ENCODE data around the gene REEP1. TPM values are rescaled to one million over a fixed set of nuclear protein-coding genes. Genes with fewer than 3 reads are reported as not detected.

REEP1 gene
- polyA plus RNA-seq, 2 of the 4 experiments (the other 2 are of a cell fraction): 0.30 to 0.45 TPM

DNA sequence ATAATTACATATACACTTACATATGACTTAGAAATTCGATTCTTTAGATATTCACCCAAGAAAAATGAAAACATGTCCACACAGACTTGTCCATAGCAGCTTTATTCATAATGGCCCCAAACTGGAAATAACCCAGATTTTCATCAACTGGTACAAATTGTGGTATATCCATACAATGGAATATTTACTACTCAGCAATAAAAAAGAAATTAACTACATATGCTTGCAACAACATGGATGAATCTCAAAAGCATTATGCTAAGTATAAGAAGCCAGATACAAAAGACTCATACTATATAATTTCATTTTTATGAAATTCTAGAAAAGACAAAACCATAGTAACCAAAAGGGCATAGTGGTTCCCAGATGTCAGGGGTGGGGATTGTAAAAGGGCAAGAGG, 5.1 kb upstream of the REEP1 start:
- ChIA-PET POLR2A (no interaction called here), CTCF (no interaction called here)
- no peak overlapping the region for H3K27ac ChIP-seq
- H3K4me3 ChIP-seq: no peak overlapping the region
- 0% methylated on average over 1 of the region's 1 CpG for WGBS (ENCODE audit: missing lambda C conversion rate)
- no peak overlapping the region for H3K4me2 ChIP-seq
- no peak for DNase-seq (ENCODE audit: low read depth in 1 of 2, low spot score in 1 of 2)
- peak; percentile 7 for FAIRE-seq
- no peak for ATAC-seq
- H3K4me1 ChIP-seq: peaks cover 18% of the 10 kb centered on the region
- TF ChIP-seq NPAS2 (CRISPR knock-in tag; IDR thresholded peaks at IDR 0.05; ENCODE audit: borderline replicate concordance) (no peak), HDAC2 (IDR thresholded peaks at IDR 0.05) (no peak), NFE2L2 (conservative IDR thresholded peaks at IDR 0.05; ENCODE audit: low read length) (no peak), MAFK (IDR thresholded peaks at IDR 0.05; ENCODE audit: partially characterized antibody) (peak; percentile 55), CHD4 (IDR thresholded peaks at IDR 0.05; ENCODE audit: borderline replicate concordance) (no peak), GATA3 (IDR thresholded peaks at IDR 0.05; ENCODE audit: borderline replicate concordance) (no peak)
- peaks cover 27% of the 10 kb centered on the region for H3K9me3 ChIP-seq

DNA sequence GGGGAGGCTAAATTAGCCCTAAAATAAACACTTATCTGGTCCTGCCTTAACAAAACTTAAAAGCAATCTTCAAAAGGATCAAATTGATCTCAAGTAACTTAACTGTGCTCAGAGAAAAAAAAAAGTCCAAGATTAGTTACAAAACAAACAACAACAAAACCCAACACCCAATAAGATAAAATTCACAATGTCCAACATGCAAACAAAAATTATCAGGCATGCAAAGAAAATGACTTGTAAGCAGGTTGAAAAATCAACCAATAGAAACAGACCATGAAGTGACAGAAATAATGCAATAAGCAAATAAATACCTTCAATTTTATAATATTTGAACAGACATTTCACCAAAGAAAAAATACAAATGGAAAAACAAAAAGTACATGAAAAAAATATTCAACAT, 4.0 kb upstream of the REEP1 start:
- Histone ChIP-seq H3K27ac (no peak overlapping the region), H3K4me1 (peaks cover 20% of the 10 kb centered on the region), H3K9me3 (peaks cover 27% of the 10 kb centered on the region), H3K4me2 (no peak overlapping the region), H3K4me3 (no peak overlapping the region)
- FAIRE-seq (peak; percentile 18), DNase-seq (ENCODE audit: low read depth in 1 of 2, low spot score in 1 of 2) (no peak), ATAC-seq (no peak)
- TF ChIP-seq NPAS2 (CRISPR knock-in tag; IDR thresholded peaks at IDR 0.05; ENCODE audit: borderline replicate concordance) (no peak), POLR2AphosphoS2 (conservative IDR thresholded peaks at IDR 0.05; ENCODE audit: low read length) (no peak), MYC (IDR thresholded peaks at IDR 0.05; ENCODE audit: borderline replicate concordance, low read length) (no peak), CBX2 (IDR thresholded peaks at IDR 0.05; ENCODE audit: borderline replicate concordance, low read depth) (no peak), HDAC2 (IDR thresholded peaks at IDR 0.05) (no peak), RARB (CRISPR knock-in tag; IDR thresholded peaks at IDR 0.05) (no peak), ESRRA (IDR thresholded peaks at IDR 0.05; ENCODE audit: borderline replicate concordance, low read length) (no peak), EHMT2 (IDR thresholded peaks at IDR 0.05; ENCODE audit: low read depth) (no peak), RFX5 (IDR thresholded peaks at IDR 0.05) (no peak), FOXS1 (CRISPR knock-in tag; IDR thresholded peaks at IDR 0.05) (no peak), RAD21 (conservative IDR thresholded peaks at IDR 0.05 in 1 of 2, IDR thresholded peaks at IDR 0.05 in 1 of 2) (no peak), JUN (IDR thresholded peaks at IDR 0.05) (no peak), GATA3 (IDR thresholded peaks at IDR 0.05; ENCODE audit: borderline replicate concordance) (no peak), KDM1A (IDR thresholded peaks at IDR 0.05; ENCODE audit: low read depth) (no peak), SMC3 (IDR thresholded peaks at IDR 0.05) (no peak), HOXB5 (CRISPR knock-in tag; IDR thresholded peaks at IDR 0.05) (no peak)
- TF ChIP-seq, protein P1, sequence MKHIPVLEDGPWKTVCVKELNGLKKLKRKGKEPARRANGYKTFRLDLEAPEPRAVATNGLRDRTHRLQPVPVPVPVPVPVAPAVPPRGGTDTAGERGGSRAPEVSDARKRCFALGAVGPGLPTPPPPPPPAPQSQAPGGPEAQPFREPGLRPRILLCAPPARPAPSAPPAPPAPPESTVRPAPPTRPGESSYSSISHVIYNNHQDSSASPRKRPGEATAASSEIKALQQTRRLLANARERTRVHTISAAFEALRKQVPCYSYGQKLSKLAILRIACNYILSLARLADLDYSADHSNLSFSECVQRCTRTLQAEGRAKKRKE (CRISPR knock-in tag; IDR thresholded peaks at IDR 0.05; ENCODE audit: low read depth): no peak
- TF ChIP-seq, protein P2, sequence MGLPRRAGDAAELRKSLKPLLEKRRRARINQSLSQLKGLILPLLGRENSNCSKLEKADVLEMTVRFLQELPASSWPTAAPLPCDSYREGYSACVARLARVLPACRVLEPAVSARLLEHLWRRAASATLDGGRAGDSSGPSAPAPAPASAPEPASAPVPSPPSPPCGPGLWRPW (IDR thresholded peaks at IDR 0.05): no peak
- ChIA-PET POLR2A (no interaction called here), CTCF (no interaction called here)

- Histone ChIP-seq H3K4me2 (peak overlapping the region; percentile 96; the same call in 2 of the 3 replicates), H3K4me3 (no peak overlapping the region), H3K4me1 (peaks cover 17% of the 10 kb centered on the region), H3K9me3 (peaks cover 27% of the 10 kb centered on the region), H3K27ac (no peak overlapping the region)
- DNase-seq (ENCODE audit: low read depth in 1 of 2, low spot score in 1 of 2): no peak
- 54% methylated on average over 10 of the region's 10 CpGs for WGBS (ENCODE audit: missing lambda C conversion rate)
- ATAC-seq: peak in 1 of 2 experiments; percentile 18; a peak in 3 of 6 replicates
- POLR2A ChIA-PET: no interaction called here
- FAIRE-seq: no peak
- TF ChIP-seq NPAS2 (CRISPR knock-in tag; IDR thresholded peaks at IDR 0.05; ENCODE audit: borderline replicate concordance): no peak
- no peak for TF ChIP-seq POLR2A (IDR thresholded peaks at IDR 0.05; ENCODE audit: low read length)
- TF ChIP-seq RNF2 (IDR thresholded peaks at IDR 0.05; ENCODE audit: borderline replicate concordance, low read depth): no peak
- TF ChIP-seq, protein P3, sequence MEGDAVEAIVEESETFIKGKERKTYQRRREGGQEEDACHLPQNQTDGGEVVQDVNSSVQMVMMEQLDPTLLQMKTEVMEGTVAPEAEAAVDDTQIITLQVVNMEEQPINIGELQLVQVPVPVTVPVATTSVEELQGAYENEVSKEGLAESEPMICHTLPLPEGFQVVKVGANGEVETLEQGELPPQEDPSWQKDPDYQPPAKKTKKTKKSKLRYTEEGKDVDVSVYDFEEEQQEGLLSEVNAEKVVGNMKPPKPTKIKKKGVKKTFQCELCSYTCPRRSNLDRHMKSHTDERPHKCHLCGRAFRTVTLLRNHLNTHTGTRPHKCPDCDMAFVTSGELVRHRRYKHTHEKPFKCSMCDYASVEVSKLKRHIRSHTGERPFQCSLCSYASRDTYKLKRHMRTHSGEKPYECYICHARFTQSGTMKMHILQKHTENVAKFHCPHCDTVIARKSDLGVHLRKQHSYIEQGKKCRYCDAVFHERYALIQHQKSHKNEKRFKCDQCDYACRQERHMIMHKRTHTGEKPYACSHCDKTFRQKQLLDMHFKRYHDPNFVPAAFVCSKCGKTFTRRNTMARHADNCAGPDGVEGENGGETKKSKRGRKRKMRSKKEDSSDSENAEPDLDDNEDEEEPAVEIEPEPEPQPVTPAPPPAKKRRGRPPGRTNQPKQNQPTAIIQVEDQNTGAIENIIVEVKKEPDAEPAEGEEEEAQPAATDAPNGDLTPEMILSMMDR (IDR thresholded peaks at IDR 0.05): no peak
- no peak for TF ChIP-seq HEYL (CRISPR knock-in tag; IDR thresholded peaks at IDR 0.05)
- no peak for TF ChIP-seq HOXB5 (CRISPR knock-in tag; IDR thresholded peaks at IDR 0.05)
- TF ChIP-seq MYC (IDR thresholded peaks at IDR 0.05; ENCODE audit: borderline replicate concordance, low read length): no peak
- TF ChIP-seq, protein P1 (CRISPR knock-in tag; IDR thresholded peaks at IDR 0.05; ENCODE audit: low read depth): no peak
- TF ChIP-seq ZNF302 (CRISPR knock-in tag; IDR thresholded peaks at IDR 0.05): no peak
- no peak for TF ChIP-seq KDM1A (IDR thresholded peaks at IDR 0.05; ENCODE audit: low read depth)
- TF ChIP-seq, protein P4, sequence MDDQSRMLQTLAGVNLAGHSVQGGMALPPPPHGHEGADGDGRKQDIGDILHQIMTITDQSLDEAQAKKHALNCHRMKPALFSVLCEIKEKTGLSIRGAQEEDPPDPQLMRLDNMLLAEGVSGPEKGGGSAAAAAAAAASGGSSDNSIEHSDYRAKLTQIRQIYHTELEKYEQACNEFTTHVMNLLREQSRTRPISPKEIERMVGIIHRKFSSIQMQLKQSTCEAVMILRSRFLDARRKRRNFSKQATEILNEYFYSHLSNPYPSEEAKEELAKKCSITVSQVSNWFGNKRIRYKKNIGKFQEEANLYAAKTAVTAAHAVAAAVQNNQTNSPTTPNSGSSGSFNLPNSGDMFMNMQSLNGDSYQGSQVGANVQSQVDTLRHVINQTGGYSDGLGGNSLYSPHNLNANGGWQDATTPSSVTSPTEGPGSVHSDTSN (IDR thresholded peaks at IDR 0.05): no peak
- no peak for TF ChIP-seq SMC3 (IDR thresholded peaks at IDR 0.05)
- no peak for TF ChIP-seq ZC3H11A (IDR thresholded peaks at IDR 0.05)
- no peak for TF ChIP-seq TFCP2L1 (CRISPR knock-in tag; IDR thresholded peaks at IDR 0.05)
- TF ChIP-seq BHLHE40 (IDR thresholded peaks at IDR 0.05; ENCODE audit: low read depth, low read length): no peak
- CTCF ChIA-PET: interaction anchor here (1.2 to 2.5 kb wide), 2 partner anchors 10 to 33 kb away, joined by 3 to 6 read pairs; no protein-coding TSS in a partner anchor
These were observed 1.4 kb upstream of the REEP1 start for GRCh38 chr2:86338778-86339295.
